Thyroid gland (tissue), 4 donors: ENCODE data around the gene VPS51. TPM values are rescaled to one million over a fixed set of nuclear protein-coding genes. Genes with fewer than 3 reads are reported as not detected.

Experiments
- DNase-seq, 2 donors: peaks; one replicate each; pipeline ENCODE4 v3.0.0-alpha.2; 2019
- H3K27ac ChIP-seq, 3 donors: fragments of 200-600 bp; sonication (generic); 1 replicate in 2 of 3; 2 replicates in 1 of 3; pipeline ENCODE4 v1.5.1; 2016 to 2019; ENCODE audit warnings: mild to moderate bottlenecking in 1 of 3, moderate library complexity in 1 of 3
- H3K27me3 ChIP-seq: fragments of 200-600 bp; sonication (generic); one replicate; pipeline ENCODE4 v1.5.1; 2019
- H3K36me3 ChIP-seq, 2 donors: fragments of 200-600 bp; sonication (generic); one replicate each; pipeline ENCODE4 v1.5.1; 2016 to 2019
- H3K4me1 ChIP-seq, 2 donors: fragments of 200-600 bp; sonication (generic); one replicate each; pipeline ENCODE4 v1.5.1; 2017 to 2019
- H3K4me3 ChIP-seq, 3 donors: fragments of 200-600 bp; sonication (generic); replicated peaks in 1 of 3; 1 replicate in 2 of 3; 2 replicates in 1 of 3; pipeline ENCODE4 v1.5.1; 2016; ENCODE audit warnings: mild to moderate bottlenecking in 1 of 3
- H3K9me3 ChIP-seq: fragments of 200-600 bp; sonication (generic); one replicate; pipeline ENCODE4 v1.5.1; 2017
- CTCF ChIP-seq, 6 experiments: fragments of 200-600 bp in 3 of 6; fragments of 450-650 bp in 3 of 6; sonication (generic) in 3 of 6; IDR thresholded peaks; one replicate each; pipeline ENCODE4 v1.5.1; 2016 to 2019; ENCODE audit warnings: antibody characterized with exemption in 6 of 6, mild to moderate bottlenecking in 2 of 6, inconsistent platforms in 1 of 6, moderate library complexity in 1 of 6
- POLR2A ChIP-seq, 2 donors: fragments of 450-650 bp; IDR thresholded peaks; one replicate each; pipeline ENCODE4 v1.6.1; 2017; ENCODE audit warnings: antibody characterized with exemption in 2 of 2, mild to moderate bottlenecking in 2 of 2, moderate library complexity in 1 of 2
- WGBS, 2 donors: methylation state at CpG; one replicate each; pipeline ENCODE4 v1.1.5; 2017; 5-methylcytosine and 5-hydroxymethylcytosine counted together
- intact Hi-C: fragments of 100-400 bp; cut with DNase I; formaldehyde crosslinking; loops from one replicate; pipeline ENCODE4 v1.15.1; 2023
- total RNA-seq, 4 donors: library from RNA; depleted of rRNA; stranded (reverse); fragments of >200 nt; gene quantifications; one replicate each; pipeline ENCODE4 v1.2.3, GENCODE V29; 2016

The VPS51 gene
- total RNA-seq, 4 donors from 2014 or later = 222 to 608 (median 469) TPM

DNA sequence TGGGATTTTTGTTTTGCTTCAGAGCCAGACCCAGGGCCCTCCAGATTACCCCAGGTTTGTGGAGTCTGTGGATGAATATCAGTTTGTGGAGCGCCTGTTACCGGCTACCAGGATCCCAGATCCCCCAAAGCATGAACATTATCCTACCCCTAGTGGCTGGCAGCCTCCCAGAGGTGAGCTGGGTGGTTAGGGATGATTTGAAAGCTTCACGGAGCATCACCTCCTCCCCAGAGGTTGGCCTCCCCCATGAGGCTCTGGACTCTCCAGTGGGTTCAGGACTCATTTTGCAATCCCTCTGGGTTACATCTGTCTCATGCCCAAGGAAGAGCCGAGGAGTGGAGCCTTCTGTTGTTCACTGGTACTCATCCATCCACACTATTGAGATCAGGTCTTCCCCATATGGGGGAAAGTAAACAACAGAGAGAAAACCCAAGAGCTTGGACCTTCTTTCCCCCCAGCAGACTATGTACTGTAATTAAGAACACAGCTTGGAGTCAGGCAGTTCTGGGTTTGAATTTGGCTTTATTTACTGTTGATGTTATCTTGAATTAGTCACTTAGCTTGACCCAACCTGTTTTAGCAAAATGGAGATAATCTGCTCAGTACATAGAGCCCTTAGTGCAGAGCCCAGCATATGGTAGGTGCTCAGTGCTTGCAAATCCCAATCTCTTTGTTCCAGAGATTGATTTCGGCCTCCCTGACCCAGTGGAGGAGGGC, 28.6 kb downstream of the VPS51 start:
- Histone ChIP-seq H3K4me1 (peaks cover 13 to 19% of the 10 kb centered on the region in 2 donors), H3K27me3 (no peaks in the 10 kb centered on the region), H3K4me3 (no peak overlapping the region), H3K27ac (no peak overlapping the region), H3K9me3 (no peaks in the 10 kb centered on the region), H3K36me3 (peaks cover 59 to 61% of the 10 kb centered on the region in 2 donors)
- WGBS, 2 donors = 86 to 87% methylated on average over 5 of the region's 5 CpGs
- DNase-seq = no peak
- no peak for TF ChIP-seq CTCF (IDR thresholded peaks at IDR 0.05)
- intact Hi-C loops = no loop called here

GRCh38 chr11:65125197-65126056, 29.4 kb downstream of the VPS51 start:
- intact Hi-C loops = no loop called here
- no peak for TF ChIP-seq POLR2A (IDR thresholded peaks at IDR 0.05)
- no peak for TF ChIP-seq CTCF (IDR thresholded peaks at IDR 0.05)
- Histone ChIP-seq H3K36me3 (peaks cover 61% of the 10 kb centered on the region in 2 donors), H3K9me3 (no peaks in the 10 kb centered on the region), H3K4me1 (peaks cover 13 to 19% of the 10 kb centered on the region in 2 donors), H3K4me3 (no peak overlapping the region), H3K27ac (no peak overlapping the region), H3K27me3 (no peaks in the 10 kb centered on the region)
- DNase-seq = no peak
- 86 to 92% methylated on average over 12 of the region's 12 CpGs for WGBS, 2 donors

DNA sequence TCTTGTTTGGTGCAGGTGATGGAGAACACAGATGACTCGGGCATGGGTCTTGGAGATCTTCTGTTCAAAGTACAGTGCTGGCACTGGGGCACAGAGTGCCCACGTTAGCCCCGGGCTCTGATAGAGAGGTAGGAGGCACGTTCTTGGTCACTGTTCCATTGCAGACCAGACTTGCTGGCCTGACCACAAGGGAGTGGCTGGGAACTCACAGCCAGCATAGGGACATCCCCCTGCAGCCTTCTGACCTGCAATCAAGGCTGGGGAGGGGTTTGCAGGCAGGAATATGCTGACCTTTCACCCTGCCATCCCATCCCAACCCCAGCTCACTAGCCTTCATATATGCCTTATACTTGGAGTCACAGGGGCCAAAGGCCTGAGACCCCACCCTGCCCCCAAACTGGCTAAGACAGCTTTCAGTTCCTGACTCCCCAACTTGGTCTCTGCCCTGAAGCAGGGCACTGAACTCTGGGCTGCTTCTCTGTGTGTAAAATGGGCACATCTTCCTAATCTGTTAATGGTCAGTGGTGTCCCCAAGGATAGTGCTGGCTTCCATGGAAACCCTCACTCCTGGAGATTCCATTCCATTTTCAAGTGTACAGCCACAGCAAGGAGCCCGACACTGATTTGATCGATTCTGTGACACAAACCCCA, 30.7 kb downstream of the VPS51 start:
- Histone ChIP-seq H3K4me1 (peaks cover 5 to 7% of the 10 kb centered on the region in 2 donors), H3K36me3 (peaks cover 69 to 70% of the 10 kb centered on the region in 2 donors), H3K4me3 (no peak overlapping the region), H3K27me3 (no peaks in the 10 kb centered on the region), H3K27ac (no peak overlapping the region), H3K9me3 (no peaks in the 10 kb centered on the region)
- DNase-seq = no peak
- TF ChIP-seq CTCF (IDR thresholded peaks at IDR 0.05) (no peak), POLR2A (IDR thresholded peaks at IDR 0.05) (no peak)
- intact Hi-C loops = no loop called here
- 76 to 88% methylated on average over 6 of the region's 6 CpGs for WGBS, 2 donors

GRCh38 chr11:65127473-65128181, 31.6 kb downstream of the VPS51 start:
- H3K27me3 ChIP-seq = no peaks in the 10 kb centered on the region
- H3K4me1 ChIP-seq = peaks cover 2 to 9% of the 10 kb centered on the region in 2 donors
- no peak overlapping the region for H3K4me3 ChIP-seq
- no peak for DNase-seq
- H3K9me3 ChIP-seq = no peaks in the 10 kb centered on the region
- intact Hi-C loops = no loop called here
- no peak overlapping the region for H3K27ac ChIP-seq
- H3K36me3 ChIP-seq = peaks cover 76 to 78% of the 10 kb centered on the region in 2 donors
- 79% methylated on average over 10 to 12 of the region's 12 CpGs for WGBS, 2 donors
- TF ChIP-seq POLR2A (IDR thresholded peaks at IDR 0.05) (no peak), CTCF (IDR thresholded peaks at IDR 0.05) (no peak)
